ENCODE data around the gene RMC1.
A peak's percentile ranks its signal among the peaks of the same experiment; 100 is the strongest.
"Not testable (repeated sequence)": the region's sequence is repeated elsewhere in the genome, so short reads cannot be mapped to it uniquely, and the experiment has no call there.

RMC1 gene

GRCh38 chr18:23503038-23503962 is at the start of gene RMC1:
TSS of gene RMC1 (plus strand) at chr18:23503511. CDS start at chr18:23503619, 108 bp downstream.
- DNase-seq (ENCODE audit: low read depth): peak; percentile 79

DNA sequence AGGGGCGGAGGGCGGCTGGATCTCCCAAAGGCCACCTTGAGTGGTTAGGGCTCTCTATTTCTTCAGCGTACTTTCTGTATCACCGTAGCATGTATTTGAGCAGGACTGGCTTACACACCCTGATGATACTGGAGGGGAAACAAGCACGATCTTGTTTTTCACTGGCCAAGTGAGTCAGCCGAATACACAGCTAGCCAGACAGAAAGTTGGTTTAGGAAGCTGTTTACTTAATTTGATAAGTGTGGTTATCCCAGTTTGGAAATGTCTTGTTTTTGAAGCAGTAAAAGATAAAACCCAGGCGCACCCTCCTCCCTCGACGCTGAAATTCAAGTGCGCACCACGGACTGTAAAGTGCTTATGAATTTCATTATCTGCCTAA is 49.6 kb upstream of the RMC1 start:
- DNase-seq (ENCODE audit: low read depth): no peak

- DNase-seq (ENCODE audit: low read depth): no peak
Observed at GRCh38 chr18:23456835-23457234, 46.5 kb upstream of the RMC1 start.

- no peak for DNase-seq (ENCODE audit: low read depth)
Observed at GRCh38 chr18:23458830-23459529, 44.3 kb upstream of the RMC1 start.

DNA sequence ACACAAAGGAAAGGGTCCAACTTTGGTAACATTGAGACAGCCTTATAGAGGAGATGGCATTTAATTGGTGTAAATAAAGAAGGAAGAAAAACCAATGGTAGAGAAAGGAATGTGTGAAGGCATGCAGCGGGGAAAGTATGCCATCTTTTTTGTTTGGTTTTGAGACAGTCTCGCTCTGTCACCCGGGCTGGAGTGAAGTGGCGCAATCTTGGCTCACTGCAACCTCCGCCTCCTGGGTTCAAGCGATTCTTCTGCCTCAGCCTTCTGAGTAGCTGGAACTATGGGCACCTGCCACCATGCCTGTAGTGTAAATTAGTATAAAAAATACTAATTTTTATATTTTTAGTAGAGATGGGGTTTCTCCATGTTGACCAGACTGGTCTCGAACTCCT is 43.8 kb upstream of the RMC1 start:
- DNase-seq (ENCODE audit: low read depth): no peak

DNA sequence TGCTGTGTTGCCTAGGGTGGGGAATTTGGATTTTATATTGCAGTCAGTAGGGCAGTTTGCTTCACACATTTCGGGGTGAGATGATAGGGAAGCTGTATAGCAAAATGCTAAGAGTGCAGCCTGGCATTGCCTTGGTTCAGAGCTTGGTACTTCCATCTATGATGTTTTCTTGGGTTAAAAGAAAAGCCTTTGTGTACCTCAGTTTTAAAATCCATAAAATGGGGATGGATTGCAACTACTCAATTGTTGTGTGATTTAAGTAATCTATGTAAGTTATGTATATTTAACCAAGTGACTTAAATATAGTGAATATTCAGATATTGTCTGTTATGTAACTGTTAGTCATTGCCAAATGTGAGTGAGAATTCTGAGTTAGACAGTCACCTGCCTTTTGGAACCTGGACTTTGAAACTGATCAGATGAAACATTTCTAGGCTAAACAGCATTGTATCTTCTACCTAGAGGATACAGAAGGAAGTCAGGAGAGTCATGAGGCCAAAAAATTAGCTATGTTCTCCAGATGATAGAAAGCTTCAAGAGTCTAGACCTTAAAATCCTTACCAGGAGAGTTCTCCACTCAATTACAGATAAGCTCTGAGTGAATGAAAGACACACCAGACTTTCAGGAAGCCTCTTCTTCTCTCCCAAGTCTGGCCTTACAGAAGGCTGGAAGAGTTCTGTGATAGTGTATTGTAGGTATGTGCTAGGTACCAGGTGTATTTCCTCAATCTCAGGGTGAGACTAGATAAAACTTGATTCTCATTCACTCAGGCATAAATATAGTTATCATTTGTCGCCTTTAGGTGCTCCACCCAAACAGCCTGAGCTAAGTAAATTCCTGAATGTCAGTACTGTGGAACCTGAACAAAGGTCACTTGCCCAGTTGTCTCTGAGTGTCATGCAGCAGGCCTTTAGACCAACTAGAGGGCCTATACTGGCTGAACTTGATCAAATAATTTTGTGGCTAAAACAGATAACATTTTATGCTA is 42.7 kb upstream of the RMC1 start:
- DNase-seq (ENCODE audit: low read depth): no peak

- no peak for DNase-seq (ENCODE audit: low read depth)
Observed at GRCh38 chr18:23462876-23463275, 40.4 kb upstream of the RMC1 start.

- DNase-seq (ENCODE audit: low read depth): no peak
Observed at GRCh38 chr18:23468753-23469459, 34.4 kb upstream of the RMC1 start.

- DNase-seq (ENCODE audit: low read depth): no peak
Observed at GRCh38 chr18:23470620-23471387, 32.5 kb upstream of the RMC1 start.

DNA sequence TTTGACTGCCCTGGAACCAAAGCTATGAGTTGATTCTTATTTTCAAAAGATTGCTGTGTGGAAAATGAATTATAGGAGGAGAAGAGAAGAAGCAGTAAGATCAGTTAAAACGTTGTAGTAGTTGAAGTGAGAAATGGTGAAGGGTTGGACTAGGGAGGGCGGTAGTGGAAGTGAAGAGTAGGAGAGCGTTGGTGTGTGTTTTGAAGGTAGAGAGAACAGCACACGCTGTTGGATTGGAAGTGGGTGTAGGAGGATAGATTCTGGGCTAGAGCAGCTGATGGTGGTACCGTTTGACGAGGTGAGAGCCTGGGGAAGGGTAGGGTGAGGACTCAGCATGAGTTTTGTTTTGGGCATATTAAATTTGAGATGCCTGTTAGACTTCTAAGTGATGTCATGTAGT is 31.8 kb upstream of the RMC1 start:
- DNase-seq (ENCODE audit: low read depth): no peak

GRCh38 chr18:23479829-23480505 is 23.3 kb upstream of the RMC1 start:
- no peak for DNase-seq (ENCODE audit: low read depth)

DNA sequence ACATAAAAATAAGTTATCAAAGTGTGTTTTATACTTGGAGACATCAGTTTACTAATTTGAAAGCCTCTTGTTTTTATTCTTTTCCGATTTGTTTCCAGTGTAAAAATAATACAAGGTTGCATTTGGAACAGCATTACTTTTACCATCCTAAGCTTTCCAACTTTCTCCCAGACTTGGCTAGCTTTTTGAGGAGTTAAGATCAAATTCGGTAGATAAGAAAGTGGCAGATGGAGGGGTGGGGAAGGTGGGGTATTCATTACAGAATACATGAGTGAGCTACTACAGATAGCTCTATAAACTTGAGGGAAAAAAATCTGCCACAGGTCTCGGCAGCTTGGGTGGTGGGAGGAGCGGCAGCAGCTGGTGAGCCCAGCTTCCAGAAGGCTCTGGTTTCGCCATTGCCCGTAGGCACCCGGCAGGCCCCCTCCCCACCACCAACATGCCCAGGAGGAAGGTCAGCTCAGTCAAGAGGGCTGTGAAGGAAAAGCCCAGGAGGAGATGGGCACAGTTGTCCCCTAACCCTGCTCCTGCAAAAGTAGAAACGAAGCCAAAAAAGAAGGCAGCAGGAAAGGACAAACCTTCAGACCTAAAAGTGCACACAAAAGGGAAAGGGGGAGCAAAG is 18.6 kb upstream of the RMC1 start:
- DNase-seq (ENCODE audit: low read depth): no peak

DNA sequence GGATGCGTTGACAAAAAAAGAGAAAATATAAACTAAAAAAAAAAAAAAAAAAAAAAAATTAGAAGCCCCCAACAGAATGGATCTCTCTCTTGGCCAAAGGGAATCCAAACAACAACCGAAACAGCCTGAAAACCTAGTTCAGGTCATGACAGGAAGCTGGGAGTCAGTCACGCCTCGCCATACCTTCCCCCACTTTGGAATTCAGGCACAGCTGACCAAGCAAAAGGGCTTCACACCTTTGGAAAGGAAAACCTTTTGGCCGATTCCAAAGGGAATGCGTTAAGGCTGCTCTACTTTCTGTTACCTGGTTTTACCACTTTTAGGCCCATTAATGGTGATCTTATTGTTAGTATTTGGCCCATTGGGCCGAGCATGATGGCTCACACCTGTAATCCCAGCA is 17.9 kb upstream of the RMC1 start:
- no peak for DNase-seq (ENCODE audit: low read depth)

- peak; percentile 32 for DNase-seq (ENCODE audit: low read depth)
Observed at GRCh38 chr18:23487738-23488570, 15.4 kb upstream of the RMC1 start.

DNA sequence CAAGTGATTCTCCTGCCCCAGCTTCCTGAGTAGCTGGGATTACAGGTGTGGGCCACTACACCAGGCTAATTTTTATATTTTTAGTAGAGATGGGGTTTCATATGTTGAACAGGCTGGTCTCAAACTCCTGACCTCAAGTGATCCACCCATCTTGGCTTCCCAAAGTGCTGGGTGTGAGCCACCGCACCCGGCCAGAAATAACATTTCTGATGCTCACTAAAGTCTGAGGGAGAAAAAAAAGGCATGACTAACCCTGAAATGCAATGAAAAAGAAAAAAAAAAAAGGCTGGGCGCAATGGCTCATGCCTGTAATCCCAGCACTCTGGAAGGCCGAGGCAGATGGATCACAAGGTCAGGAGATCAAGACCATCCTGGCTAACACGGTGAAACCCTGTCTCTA is 13.7 kb upstream of the RMC1 start:
- not testable (repeated sequence) for DNase-seq (ENCODE audit: low read depth)

DNA sequence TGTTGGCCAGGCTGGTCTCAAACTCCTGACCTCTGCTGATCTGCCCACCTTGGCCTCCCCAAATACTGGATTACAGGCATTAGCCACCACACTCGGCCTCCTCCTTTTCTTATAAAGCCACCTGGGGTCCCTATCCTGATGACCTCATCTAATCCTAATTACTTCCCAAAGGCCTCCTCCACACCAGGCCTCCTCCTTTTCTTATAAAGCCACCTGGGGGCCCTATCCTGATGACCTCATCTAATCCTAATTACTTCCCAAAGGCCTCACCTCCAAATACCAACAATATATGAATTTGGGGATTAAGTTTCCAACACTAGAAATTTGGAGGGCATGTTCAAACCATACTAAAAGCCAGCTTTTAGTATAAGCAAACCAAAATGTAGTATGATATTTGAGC is 9.7 kb upstream of the RMC1 start:
- no peak for DNase-seq (ENCODE audit: low read depth)

- no peak for DNase-seq (ENCODE audit: low read depth)
Observed at GRCh38 chr18:23494992-23495391, 8.3 kb upstream of the RMC1 start.

- no peak for DNase-seq (ENCODE audit: low read depth)
Observed at GRCh38 chr18:23495723-23496440, 7.4 kb upstream of the RMC1 start.

All from CMK (cell line).